ENCODE measurements around the gene SMIM32. TPM values are rescaled to one million over a fixed set of nuclear protein-coding genes. Genes with fewer than 3 reads are reported as not detected.

Gene SMIM32
- total and polyA plus RNA-seq, 8 donors: 0.30 to 22.0 (median 0.75) TPM; not detected in 3

GRCh38 chr5:136208916-136209315, 16.0 kb upstream of the SMIM32 start:
- 53 to 66% (median 62%) methylated on average over 3 of the region's 3 CpGs for WGBS, 5 donors
- H3K27me3 ChIP-seq: peaks cover 0 to 24% (median 5%) of the 10 kb centered on the region in 3 donors
- no peaks in the 10 kb centered on the region for H3K36me3 ChIP-seq
- H3K4me3 ChIP-seq: no peak overlapping the region
- TF ChIP-seq CTCF (IDR thresholded peaks at IDR 0.05): no peak
- no peak for TF ChIP-seq POLR2A (IDR thresholded peaks at IDR 0.05)
- no peak for TF ChIP-seq EP300 (IDR thresholded peaks at IDR 0.05)
- no peak for TF ChIP-seq POLR2AphosphoS5 (IDR thresholded peaks at IDR 0.05)
- DNase-seq: no peak
- H3K4me1 ChIP-seq: no peaks in the 10 kb centered on the region
- H3K27ac ChIP-seq: no peak overlapping the region
- H3K9me3 ChIP-seq: peaks cover 0 to 10% (median 5%) of the 10 kb centered on the region in 4 donors
- intact Hi-C loops (cut with DNase I; ENCODE audit: low total_unique reads): no loop called here

GRCh38 chr5:136207631-136208030, 14.7 kb upstream of the SMIM32 start:
- TF ChIP-seq POLR2A (IDR thresholded peaks at IDR 0.05): no peak
- no peak for TF ChIP-seq POLR2AphosphoS5 (IDR thresholded peaks at IDR 0.05)
- TF ChIP-seq CTCF (IDR thresholded peaks at IDR 0.05): no peak
- TF ChIP-seq EP300 (IDR thresholded peaks at IDR 0.05): no peak
- DNase-seq: no peak
- H3K4me1 ChIP-seq: no peaks in the 10 kb centered on the region
- H3K36me3 ChIP-seq: no peaks in the 10 kb centered on the region
- H3K9me3 ChIP-seq: peaks cover 0 to 10% (median 5%) of the 10 kb centered on the region in 4 donors
- 86 to 90% (median 87%) methylated on average over 7 of the region's 7 CpGs for WGBS, 5 donors
- H3K4me3 ChIP-seq: no peak overlapping the region
- H3K27ac ChIP-seq: no peak overlapping the region
- H3K27me3 ChIP-seq: peaks cover 0 to 23% (median 0%) of the 10 kb centered on the region in 3 donors
- intact Hi-C loops (cut with DNase I; ENCODE audit: low total_unique reads): no loop called here

- H3K27me3 ChIP-seq: peaks cover 0 to 22% (median 0%) of the 10 kb centered on the region in 3 donors
- intact Hi-C loops (cut with DNase I; ENCODE audit: low total_unique reads): no loop called here
- TF ChIP-seq EP300 (IDR thresholded peaks at IDR 0.05) (no peak), CTCF (IDR thresholded peaks at IDR 0.05) (no peak), POLR2A (IDR thresholded peaks at IDR 0.05) (no peak), POLR2AphosphoS5 (IDR thresholded peaks at IDR 0.05) (no peak)
- no peak for DNase-seq
- peaks cover 0 to 10% (median 5%) of the 10 kb centered on the region in 4 donors for H3K9me3 ChIP-seq
- H3K4me3 ChIP-seq: no peak overlapping the region
- no peaks in the 10 kb centered on the region for H3K4me1 ChIP-seq
- WGBS, 5 donors: 76 to 85% (median 81%) methylated on average over 5 of the region's 5 CpGs
- H3K36me3 ChIP-seq: no peaks in the 10 kb centered on the region
- no peak overlapping the region for H3K27ac ChIP-seq
Observed at GRCh38 chr5:136206361-136206760, 13.4 kb upstream of the SMIM32 start.

- Histone ChIP-seq H3K27me3 (peaks cover 0 to 22% (median 0%) of the 10 kb centered on the region in 3 donors), H3K36me3 (no peaks in the 10 kb centered on the region), H3K4me3 (no peak overlapping the region), H3K4me1 (no peaks in the 10 kb centered on the region), H3K9me3 (peaks cover 0 to 10% (median 5%) of the 10 kb centered on the region in 4 donors), H3K27ac (no peak overlapping the region)
- intact Hi-C loops (cut with DNase I; ENCODE audit: low total_unique reads): no loop called here
- 80 to 92% (median 88%) methylated on average over 4 of the region's 4 CpGs for WGBS, 5 donors
- TF ChIP-seq POLR2A (IDR thresholded peaks at IDR 0.05) (no peak), CTCF (IDR thresholded peaks at IDR 0.05) (no peak), POLR2AphosphoS5 (IDR thresholded peaks at IDR 0.05) (no peak), EP300 (IDR thresholded peaks at IDR 0.05) (no peak)
- DNase-seq: no peak
Observed at GRCh38 chr5:136205941-136206340, 13.0 kb upstream of the SMIM32 start.
